ENCODE measurements around the gene DNAH11. TPM values are rescaled to one million over a fixed set of nuclear protein-coding genes. Genes with fewer than 3 reads are reported as not detected.

Gene DNAH11
- total RNA-seq, 1 experiment from 2014 or later: 2.0 TPM

- ChIA-PET CTCF (no interaction called here), POLR2A (no interaction called here)
- no peak for TF ChIP-seq CTCF (IDR thresholded peaks at IDR 0.05; ENCODE audit: insufficient read depth in 1 of 2, low read depth in 1 of 2, low read length in 1 of 2, severe bottlenecking in 1 of 2, unreplicated experiment in 1 of 2)
- H3K9me3 Mint-ChIP-seq (ENCODE audit: unreplicated experiment): no peaks in the 10 kb centered on the region
- DNase-seq: no peak
- no peaks in the 10 kb centered on the region for H3K4me1 ChIP-seq
- H3K4me1 Mint-ChIP-seq (ENCODE audit: low read depth, unreplicated experiment): no peaks in the 10 kb centered on the region
- no peaks in the 10 kb centered on the region for H3K36me3 ChIP-seq (ENCODE audit: control insufficient read depth, insufficient read depth, low read length)
- H3K27me3 ChIP-seq (replicated peaks; ENCODE audit: control insufficient read depth, insufficient read depth, low read length): no peaks in the 10 kb centered on the region
- no peak overlapping the region for H3K4me3 ChIP-seq (ENCODE audit: low read depth, low read length)
- no TSS peak for BruUV-seq (replicated peaks)
- H3K36me3 Mint-ChIP-seq (ENCODE audit: insufficient read depth, unreplicated experiment): no peaks in the 10 kb centered on the region
- intact Hi-C loops (cut with micrococcal nuclease; ENCODE audit: unreplicated experiment): no loop called here
- no peaks in the 10 kb centered on the region for H3K9me3 ChIP-seq
- no peak overlapping the region for H3K4me3 Mint-ChIP-seq (ENCODE audit: unreplicated experiment)
- H3K27me3 Mint-ChIP-seq (ENCODE audit: insufficient read depth, unreplicated experiment): no peaks in the 10 kb centered on the region
- no peak overlapping the region for H3K27ac Mint-ChIP-seq (ENCODE audit: unreplicated experiment)
These were observed 369.5 kb downstream of the DNAH11 start for GRCh38 chr7:21912305-21912704.

DNA sequence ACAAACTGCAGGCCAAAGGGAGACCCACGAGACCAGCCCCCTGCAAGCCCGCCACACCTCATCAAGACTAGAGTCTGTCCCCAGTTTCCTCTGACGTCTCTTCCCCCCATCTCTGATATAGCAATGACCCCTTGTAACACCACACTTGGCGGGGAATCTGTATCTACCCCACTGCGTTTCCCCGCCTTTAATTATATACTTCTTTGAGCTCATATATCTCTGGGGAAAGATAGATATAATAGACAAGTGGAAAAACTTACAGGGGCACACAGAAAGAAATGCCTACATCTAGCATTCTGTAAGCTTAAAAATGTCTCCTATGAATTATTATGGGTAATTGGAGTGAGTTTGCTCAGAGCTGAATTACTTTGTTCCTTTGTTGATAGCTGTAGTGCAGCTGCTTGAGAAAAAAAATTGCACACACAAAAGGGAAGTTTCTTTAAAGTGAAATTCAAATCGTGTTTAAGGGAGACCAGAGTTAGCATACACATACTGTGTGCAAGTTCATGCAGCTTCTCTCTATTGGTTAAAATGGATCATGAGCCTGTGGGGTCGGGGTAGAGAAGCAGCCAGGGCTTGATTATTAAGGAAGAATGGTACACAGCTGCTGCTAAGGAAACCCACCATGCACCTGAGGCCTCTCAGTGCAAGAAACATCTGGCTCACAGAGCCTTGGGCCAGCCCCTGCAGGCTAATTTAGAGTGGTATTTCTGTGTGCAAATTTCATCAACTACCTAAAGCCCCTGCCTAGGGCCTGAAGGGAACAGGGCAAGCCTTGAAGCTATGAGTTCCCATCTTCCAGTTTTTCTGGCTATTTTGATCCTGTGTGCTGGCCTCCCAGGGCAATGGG, 370.3 kb downstream of the DNAH11 start:
- intact Hi-C loops (cut with micrococcal nuclease; ENCODE audit: unreplicated experiment): no loop called here
- ChIA-PET POLR2A (no interaction called here), CTCF (no interaction called here)
- Histone ChIP-seq H3K36me3 (ENCODE audit: control insufficient read depth, insufficient read depth, low read length) (no peaks in the 10 kb centered on the region), H3K4me3 (ENCODE audit: low read depth, low read length) (no peak overlapping the region), H3K9me3 (no peaks in the 10 kb centered on the region), H3K4me1 (no peaks in the 10 kb centered on the region), H3K27me3 (replicated peaks; ENCODE audit: control insufficient read depth, insufficient read depth, low read length) (no peaks in the 10 kb centered on the region)
- Mint-ChIP-seq H3K4me3 (ENCODE audit: unreplicated experiment) (no peak overlapping the region), H3K4me1 (ENCODE audit: low read depth, unreplicated experiment) (no peaks in the 10 kb centered on the region), H3K36me3 (ENCODE audit: insufficient read depth, unreplicated experiment) (no peaks in the 10 kb centered on the region), H3K27me3 (ENCODE audit: insufficient read depth, unreplicated experiment) (no peaks in the 10 kb centered on the region), H3K9me3 (ENCODE audit: unreplicated experiment) (no peaks in the 10 kb centered on the region), H3K27ac (ENCODE audit: unreplicated experiment) (no peak overlapping the region)
- TF ChIP-seq CTCF (IDR thresholded peaks at IDR 0.05; ENCODE audit: insufficient read depth in 1 of 2, low read depth in 1 of 2, low read length in 1 of 2, severe bottlenecking in 1 of 2, unreplicated experiment in 1 of 2): no peak
- BruUV-seq (replicated peaks): no TSS peak
- no peak for DNase-seq

DNA sequence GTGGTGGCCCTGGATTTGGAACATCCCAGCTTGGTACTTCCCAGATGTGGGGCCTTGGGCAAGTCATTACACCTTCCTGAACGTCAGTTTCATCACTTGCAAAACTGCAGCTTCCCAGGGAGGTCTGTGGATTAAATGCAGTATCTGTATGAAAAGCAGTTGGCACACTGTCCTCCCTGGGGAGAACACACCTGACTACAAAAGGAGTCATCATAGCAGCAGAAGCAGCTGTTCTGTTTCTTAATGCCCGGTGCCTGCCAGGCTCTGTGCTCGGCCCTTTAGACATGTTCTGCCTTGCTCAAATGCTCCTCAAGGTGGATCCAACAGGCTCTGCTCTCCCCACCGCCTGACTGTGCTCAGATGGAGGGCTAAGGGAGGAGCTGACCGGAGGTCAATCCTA, 371.8 kb downstream of the DNAH11 start:
- Mint-ChIP-seq H3K9me3 (ENCODE audit: unreplicated experiment) (no peaks in the 10 kb centered on the region), H3K4me3 (ENCODE audit: unreplicated experiment) (no peak overlapping the region), H3K27ac (ENCODE audit: unreplicated experiment) (no peak overlapping the region), H3K36me3 (ENCODE audit: insufficient read depth, unreplicated experiment) (no peaks in the 10 kb centered on the region), H3K4me1 (ENCODE audit: low read depth, unreplicated experiment) (no peaks in the 10 kb centered on the region), H3K27me3 (ENCODE audit: insufficient read depth, unreplicated experiment) (peaks cover 3% of the 10 kb centered on the region)
- ChIA-PET CTCF (no interaction called here), POLR2A (no interaction called here)
- Histone ChIP-seq H3K36me3 (ENCODE audit: control insufficient read depth, insufficient read depth, low read length) (no peaks in the 10 kb centered on the region), H3K9me3 (no peaks in the 10 kb centered on the region), H3K4me3 (ENCODE audit: low read depth, low read length) (no peak overlapping the region), H3K4me1 (no peaks in the 10 kb centered on the region), H3K27me3 (replicated peaks; ENCODE audit: control insufficient read depth, insufficient read depth, low read length) (no peaks in the 10 kb centered on the region)
- DNase-seq: no peak
- no peak for TF ChIP-seq CTCF (IDR thresholded peaks at IDR 0.05; ENCODE audit: insufficient read depth in 1 of 2, low read depth in 1 of 2, low read length in 1 of 2, severe bottlenecking in 1 of 2, unreplicated experiment in 1 of 2)
- no TSS peak for BruUV-seq (replicated peaks)
- intact Hi-C loops (cut with micrococcal nuclease; ENCODE audit: unreplicated experiment): no loop called here

All from Caco-2 (cell line).